GM12878 (cell line): Measurements from ENCODE around the gene RAB3IL1. TPM values are rescaled to one million over a fixed set of nuclear protein-coding genes. Genes with fewer than 3 reads are reported as not detected.

ENCODE experiments used
- ATAC-seq: fragments of 200-7000 bp; cut with Tn5 transposase; 3 replicates; pipeline ENCODE4 v1.9.1; 2020; ENCODE audit warnings: mild to moderate bottlenecking, moderate library complexity
- BruUV-seq: library from RNA; stranded (reverse); fragments of 400-500 nt; replicated peaks from 2 replicates; lab custom pipeline; 2021; lab: Mats Ljungman, UMichigan
- CTCF ChIA-PET: fragments of 300-600 bp; sonication (Branson Sonifier 250); formaldehyde crosslinking; extraction: SDS; loops from one replicate; lab custom pipeline; 2021; ENCODE audit warnings: inconsistent platforms; lab: Yijun Ruan, JAX
- POLR2A ChIA-PET: fragments of 350-600 bp; formaldehyde crosslinking; extraction: SDS; loops from one replicate; lab custom pipeline; 2021; ENCODE audit warnings: inconsistent platforms; lab: Charles Lee
- RAD21 ChIA-PET: fragments of 300-600 bp; sonication (Branson Sonifier 250); formaldehyde crosslinking; loops from one replicate; lab custom pipeline; 2023; ENCODE audit warnings: antibody characterized with exemption; ENCODE audit not compliant: unreplicated experiment; lab: Charles Lee
- SMC1A ChIA-PET: fragments of 300-600 bp; sonication (Branson Sonifier 250); formaldehyde crosslinking; loops from one replicate; lab custom pipeline; 2023; ENCODE audit not compliant: unreplicated experiment, uncharacterized antibody; lab: Charles Lee
- DNase-seq: peaks from one replicate; pipeline ENCODE4 v3.0.0-alpha.2; 2011; ENCODE audit warnings: low read depth, low spot score
- FAIRE-seq: peaks from 3 replicates; lab custom pipeline; 2011; peaks lifted over from hg19 to GRCh38; lab: Jason Lieb, UNC
- H2AFZ ChIP-seq: 2 replicates; pipeline ENCODE4 v1.6.0; 2011; ENCODE audit warnings: low read depth, low read length, control low read depth; ENCODE audit not compliant: control insufficient read depth
- H3K27ac ChIP-seq: 2 replicates; pipeline ENCODE4 v1.5.1; 2011; ENCODE audit warnings: control low read depth; ENCODE audit not compliant: control insufficient read depth, insufficient read depth
- H3K27me3 ChIP-seq, 2 experiments: replicated peaks in 1 of 2; 2 replicates each; pipeline versions ENCODE4 v1.6.0 to v1.6.1; 2011; ENCODE audit warnings: low read length in 1 of 2; ENCODE audit not compliant: control insufficient read depth in 2 of 2, insufficient read depth in 2 of 2
- H3K36me3 ChIP-seq, 2 experiments: 2 replicates each; pipeline ENCODE4 v1.5.1; 2011; ENCODE audit warnings: low read length in 1 of 2; ENCODE audit not compliant: control insufficient read depth in 2 of 2, insufficient read depth in 2 of 2
- H3K4me1 ChIP-seq: 2 replicates; pipeline ENCODE4 v1.6.1; 2011; ENCODE audit warnings: mild to moderate bottlenecking, low read length, moderate library complexity, mixed read lengths; ENCODE audit not compliant: control insufficient read depth, insufficient read depth
- H3K4me2 ChIP-seq: 2 replicates; pipeline ENCODE4 v1.6.0; 2011; ENCODE audit warnings: control low read depth; ENCODE audit not compliant: control insufficient read depth, insufficient read depth
- H3K4me3 ChIP-seq: fragments of 200-600 bp; sonication (generic); 2 replicates; pipeline ENCODE4 v1.5.1; 2016
- H3K79me2 ChIP-seq: 2 replicates; pipeline ENCODE4 v1.6.0; 2011; ENCODE audit warnings: low read length; ENCODE audit not compliant: control insufficient read depth, insufficient read depth
- H3K9ac ChIP-seq: 2 replicates; pipeline ENCODE4 v1.8.0; 2011; ENCODE audit warnings: low read length, control low read depth, mixed read lengths; ENCODE audit not compliant: control insufficient read depth, insufficient read depth
- H3K9me3 ChIP-seq: replicated peaks from 3 replicates; pipeline ENCODE4 v1.5.1; 2011; ENCODE audit warnings: mild to moderate bottlenecking, low read length; ENCODE audit not compliant: control insufficient read depth, insufficient read depth
- H4K20me1 ChIP-seq: 2 replicates; pipeline ENCODE4 v1.6.0; 2011; ENCODE audit not compliant: control insufficient read depth, insufficient read depth
- BACH1 ChIP-seq: fragments of 450-650 bp; IDR thresholded peaks from 2 replicates; pipeline ENCODE4 v1.6.1; 2017; ENCODE audit warnings: mild to moderate bottlenecking, borderline replicate concordance
- BCL11A ChIP-seq: IDR thresholded peaks from 2 replicates; pipeline ENCODE4 v1.6.1; 2011; ENCODE audit warnings: low read depth, low read length
- CBFB ChIP-seq: IDR thresholded peaks from 2 replicates; pipeline ENCODE4 v1.6.1; 2016; ENCODE audit warnings: antibody characterized with exemption, low read depth
- CREM ChIP-seq: IDR thresholded peaks from 2 replicates; pipeline ENCODE4 v1.6.1; 2014; ENCODE audit warnings: antibody characterized with exemption, low read depth
- FOS ChIP-seq: IDR thresholded peaks from 3 replicates; pipeline ENCODE4 v1.6.1; 2011; ENCODE audit warnings: borderline replicate concordance; ENCODE audit not compliant: insufficient read length; ENCODE audit errors: extremely low read depth
- IRF3 ChIP-seq: fragments of 450-650 bp; IDR thresholded peaks from 2 replicates; pipeline ENCODE4 v1.6.1; 2014; ENCODE audit warnings: mild to moderate bottlenecking
- IRF5 ChIP-seq: fragments of 450-650 bp; IDR thresholded peaks from 2 replicates; pipeline ENCODE4 v1.6.1; 2017; ENCODE audit warnings: borderline replicate concordance
- KAT2A ChIP-seq: conservative IDR thresholded peaks from 2 replicates; pipeline ENCODE4 v1.6.1; 2011; ENCODE audit warnings: low read depth, low read length; ENCODE audit not compliant: control insufficient read depth
- LARP7 ChIP-seq: fragments of 450-650 bp; IDR thresholded peaks from 2 replicates; pipeline ENCODE4 v1.6.1; 2017; ENCODE audit warnings: mild to moderate bottlenecking
- MXI1 ChIP-seq: fragments of 150-350 bp; IDR thresholded peaks from 2 replicates; pipeline ENCODE4 v1.6.1; 2011; ENCODE audit warnings: low read depth, mild to moderate bottlenecking, inconsistent platforms, low read length, improper control_type of control experiment
- NFXL1 ChIP-seq: fragments of 450-650 bp; IDR thresholded peaks from 2 replicates; pipeline ENCODE4 v1.6.1; 2017; ENCODE audit warnings: antibody characterized with exemption, mild to moderate bottlenecking, borderline replicate concordance
- NKRF ChIP-seq: fragments of 450-650 bp; conservative IDR thresholded peaks from 2 replicates; pipeline ENCODE4 v1.6.1; 2017; ENCODE audit warnings: mild to moderate bottlenecking, moderate library complexity
- RFX5 ChIP-seq: IDR thresholded peaks from 2 replicates; pipeline ENCODE4 v1.6.1; 2011; ENCODE audit warnings: low read depth, low read length, improper control_type of control experiment
- WRNIP1 ChIP-seq: IDR thresholded peaks from 2 replicates; pipeline ENCODE4 v1.6.1; 2011; ENCODE audit warnings: low read depth, low read length, improper control_type of control experiment, borderline replicate concordance
- ZBTB33 ChIP-seq: fragments of 450-650 bp; IDR thresholded peaks from 2 replicates; pipeline ENCODE4 v1.6.1; 2017; ENCODE audit warnings: mild to moderate bottlenecking
- ZNF24 ChIP-seq: fragments of 450-650 bp; IDR thresholded peaks from 2 replicates; pipeline ENCODE4 v1.6.1; 2017; ENCODE audit warnings: antibody characterized with exemption, mild to moderate bottlenecking
- WGBS: methylation state at CpG from one replicate; pipeline ENCODE4 v1.1.6; 2016; ENCODE audit warnings: low lambda C conversion rate; ENCODE audit not compliant: insufficient replicate concordance, insufficient coverage; ENCODE audit errors: missing lambda C conversion rate; 5-methylcytosine and 5-hydroxymethylcytosine counted together
- in situ Hi-C: fragments of 300-500 bp; cut with MboI; formaldehyde crosslinking; loops from 9 replicates; pipeline ENCODE4 v1.14.3; 2018; ENCODE audit warnings: mixed read lengths
- intact Hi-C: fragments of 100-400 bp; cut with micrococcal nuclease; formaldehyde crosslinking; loops from one replicate; pipeline ENCODE4 v1.14.2; 2022; ENCODE audit not compliant: unreplicated experiment
- polyA plus RNA-seq, 11 experiments: library from polyadenylated mRNA; depleted of rRNA in 4 of 11; unstranded in 6 of 11; stranded (reverse) in 5 of 11; fragments of >200 nt; fragmentation: Nextera tagmentation in 4 of 11; fragmentation: Illumina TruSeq in 1 of 11; extraction: Ambion mirVana in 4 of 11; extraction: Trizol in 1 of 11; gene quantifications; 1 replicate in 1 of 11; 2 replicates in 10 of 11; pipeline versions ENCODE4 v1.2.1 to v1.2.3, GENCODE V29; 2011 to 2016; ENCODE audit warnings: inconsistent platforms in 2 of 11, missing spikeins in 2 of 11, low read depth in 1 of 11
- total RNA-seq, 4 experiments: library from RNA; depleted of rRNA in 3 of 4; stranded (reverse); fragments of >200 nt in 3 of 4; fragmentation: Illumina TruSeq in 1 of 4; extraction: Trizol in 1 of 4; gene quantifications; 2 replicates each; pipeline versions ENCODE4 v1.2.1 to v1.2.3, GENCODE V29; 2013 to 2021

The RAB3IL1 gene
- total and polyA plus RNA-seq, 10 of the 15 experiments (the other 5 are each of a cell fraction or from before 2014, with no cell fraction given): 0.04 TPM; not detected in 9

- H3K79me2 ChIP-seq: no peaks in the 10 kb centered on the region
- RAD21 ChIA-PET: interaction anchor here (1.0 to 2.6 kb wide), 5 partner anchors 19 to 190 kb away, joined by 3 to 10 read pairs (median 4); no protein-coding TSS in a partner anchor
- TF ChIP-seq ZNF24 (no peak), BCL11A (no peak), KAT2A (no peak), WRNIP1 (no peak), IRF3 (no peak), CBFB (no peak), IRF5 (no peak), FOS (no peak), ZBTB33 (no peak), CREM (peak; percentile 70), LARP7 (peak; percentile 84), MXI1 (no peak), RFX5 (no peak), NFXL1 (no peak), BACH1 (no peak), NKRF (peak; percentile 30; the same call in 1 of the 2 replicates)
Measured at GRCh38 chr11:61891331-61892084, 25.9 kb downstream of the RAB3IL1 start, which contains the start of gene FADS3. FADS3 (minus strand) TSS chr11:61891545; CDS start chr11:61891381, 164 bp downstream.

More at GRCh38 chr11:61891331-61892084, 25.9 kb downstream of the RAB3IL1 start, which contains the start of gene FADS3:
- Histone ChIP-seq H3K27me3 (no peaks in the 10 kb centered on the region), H3K4me2 (peak within 1 kb of the TSS; percentile 98), H3K4me1 (peaks cover 7% of the 10 kb centered on the region), H3K4me3 (peak within 1 kb of the TSS; percentile 83), H3K27ac (no peak within 1 kb of the TSS), H4K20me1 (no peaks in the 10 kb centered on the region), H2AFZ (peak within 1 kb of the TSS; percentile 85), H3K9ac (peak within 1 kb of the TSS; percentile 39), H3K36me3 (no peaks in the 10 kb centered on the region), H3K9me3 (no peaks in the 10 kb centered on the region; the same call in 2 of the 3 replicates)
- under 1% methylated on average over 56 of the region's 96 CpGs for WGBS
- FAIRE-seq: no peak
- ChIA-PET SMC1A (interaction anchor here (0.7 to 4.8 kb wide), 4 partner anchors 19 to 99 kb away, joined by 3 to 21 read pairs (median 4); partner anchors contain the start of genes FEN1 and TMEM258), POLR2A (no interaction called here), CTCF (interaction anchor here (0.6 to 3.3 kb wide), 9 partner anchors 56 to 773 kb away, joined by 3 to 18 read pairs (median 5); partner anchors contain the start of genes C11orf98 and CSKMT)
- no TSS peak for BruUV-seq
- intact Hi-C loops: no loop called here
- peak; percentile 86 for ATAC-seq
- DNase-seq: no peak
- in situ Hi-C loops: no loop called here
